22Rv1 (cell line): ENCODE measurements around the gene HBZ.
"Not testable (repeated sequence)": the region's sequence is repeated elsewhere in the genome, so short reads cannot be mapped to it uniquely, and the experiment has no call there.

Experiments
- H3K27ac ChIP-seq: fragments of 450-650 bp; 2 replicates; pipeline ENCODE4 v1.5.1; 2017
- CTCF ChIP-seq: fragments of 450-650 bp; IDR thresholded peaks from 2 replicates; pipeline ENCODE4 v1.5.1; 2017; ENCODE audit warnings: mild to moderate bottlenecking
- ZFX ChIP-seq: fragments of 450-650 bp; IDR thresholded peaks from 2 replicates; pipeline ENCODE4 v1.6.1; 2017; ENCODE audit warnings: antibody characterized with exemption, borderline replicate concordance

HBZ gene

DNA sequence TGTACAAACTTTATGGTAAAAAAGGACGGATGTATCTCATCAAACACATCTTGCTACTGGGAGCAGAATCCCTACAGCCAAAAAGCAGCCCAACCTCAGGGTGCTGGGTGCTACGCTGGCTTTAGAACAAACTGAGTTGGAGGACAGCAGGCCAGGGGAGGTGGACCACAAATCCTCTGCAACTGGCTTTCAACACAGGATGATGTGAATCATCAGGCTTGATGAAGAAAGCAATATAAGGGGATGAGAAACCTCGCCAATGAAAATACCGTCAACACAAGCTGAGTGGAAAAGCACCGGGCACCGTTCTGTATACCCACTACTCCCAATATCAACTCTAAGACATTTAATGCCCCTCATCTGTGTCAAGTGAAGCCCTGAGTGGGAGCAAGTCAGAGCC lies 42.1 kb downstream of the HBZ start:
- no peak overlapping the region for H3K27ac ChIP-seq
- TF ChIP-seq ZFX (no peak), CTCF (no peak)

GRCh38 chr16:200388-200787 lies 47.9 kb downstream of the HBZ start:
- no peak overlapping the region for H3K27ac ChIP-seq
- TF ChIP-seq CTCF = no peak
- TF ChIP-seq ZFX = no peak

DNA sequence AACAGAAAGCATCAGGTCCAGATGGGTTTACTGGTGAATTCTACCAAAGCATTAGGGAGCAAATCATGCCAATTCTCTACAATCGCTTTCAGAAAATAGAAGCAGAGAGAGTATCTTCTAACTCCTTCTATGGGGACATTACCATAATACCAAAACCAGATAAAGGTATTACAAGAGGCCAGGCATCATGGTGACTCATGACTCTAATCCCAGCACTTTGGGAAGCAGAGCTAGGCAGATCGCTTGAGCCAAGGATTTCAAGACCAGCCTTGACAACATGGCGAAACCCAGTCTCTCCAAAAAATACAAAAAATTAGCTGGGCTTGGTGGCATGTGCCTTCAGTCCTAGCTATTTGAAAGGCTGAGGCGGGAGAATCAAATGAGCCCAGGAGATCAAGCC lies 50.8 kb downstream of the HBZ start:
- no peak for TF ChIP-seq ZFX
- no peak for TF ChIP-seq CTCF
- H3K27ac ChIP-seq = no peak overlapping the region

GRCh38 chr16:204046-204445 lies 51.6 kb downstream of the HBZ start:
- not testable (repeated sequence) for H3K27ac ChIP-seq
